Central memory CD8-positive, alpha-beta T cell (primary cell): ENCODE measurements around the gene TOLLIP.

Source experiments
- ATAC-seq: fragments of 150-1000 bp; cut with Tn5 transposase; replicated peaks from 2 replicates; pipeline ENCODE4 v1.10.0; 2022; ENCODE audit warnings: mild to moderate bottlenecking, moderate FRiP score, moderate number of reproducible peaks; ENCODE audit not compliant: poor library complexity, severe bottlenecking; ENCODE audit errors: extremely low read depth
- DNase-seq, 2 donors: peaks; one replicate each; pipeline ENCODE4 v3.0.0; 2021; ENCODE audit warnings: low spot score in 2 of 2
- H3K27ac Mint-ChIP-seq: one replicate; pipeline ENCODE4 v1.8.0; 2022; ENCODE audit warnings: low read depth, mild to moderate bottlenecking, moderate library complexity, mixed read lengths
- H3K27me3 Mint-ChIP-seq: one replicate; pipeline ENCODE4 v1.8.0; 2022; ENCODE audit warnings: mixed read lengths
- H3K36me3 Mint-ChIP-seq: one replicate; pipeline ENCODE4 v1.8.0; 2022; ENCODE audit warnings: mild to moderate bottlenecking, moderate library complexity, mixed read lengths; ENCODE audit not compliant: insufficient read depth
- H3K4me1 Mint-ChIP-seq: one replicate; pipeline ENCODE4 v1.8.0; 2022; ENCODE audit warnings: mixed read lengths
- H3K4me3 Mint-ChIP-seq: one replicate; pipeline ENCODE4 v1.8.0; 2022; ENCODE audit warnings: mild to moderate bottlenecking, moderate library complexity, mixed read lengths
- H3K9me3 Mint-ChIP-seq: one replicate; pipeline ENCODE4 v1.8.0; 2022; ENCODE audit warnings: mixed read lengths

The TOLLIP gene

DNA sequence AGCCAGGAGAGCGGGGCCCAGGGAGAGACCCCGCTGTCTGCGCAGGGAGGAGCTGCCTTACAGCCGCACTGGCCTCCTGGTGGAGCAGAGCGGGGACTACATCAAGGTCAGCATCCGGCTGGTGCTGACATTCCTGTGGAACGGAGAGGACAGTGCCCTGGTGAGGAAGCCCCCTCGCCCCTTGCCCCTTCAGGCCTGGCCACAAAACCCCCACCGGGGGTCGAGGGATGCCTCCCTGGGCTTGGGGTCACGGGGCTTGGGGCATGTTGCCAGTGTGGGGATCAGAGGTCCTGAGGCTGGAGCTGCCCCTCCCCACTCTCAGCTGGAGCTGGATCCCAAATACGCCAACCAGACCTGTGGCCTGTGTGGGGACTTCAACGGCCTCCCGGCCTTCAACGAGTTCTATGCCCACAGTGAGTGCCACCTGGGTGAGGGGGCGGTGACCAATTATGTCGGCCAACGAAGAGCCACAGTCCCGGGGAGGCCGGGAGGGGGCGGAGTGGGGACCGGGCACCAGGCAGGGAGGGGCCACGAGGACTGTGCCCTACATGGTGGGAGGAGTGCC, 82.4 kb downstream of the TOLLIP start:
- peaks cover 2% of the 10 kb centered on the region for H3K36me3 Mint-ChIP-seq
- ATAC-seq (no peak), DNase-seq (no peak)
- no peak overlapping the region for H3K4me3 Mint-ChIP-seq
- no peak overlapping the region for H3K27ac Mint-ChIP-seq
- no peaks in the 10 kb centered on the region for H3K27me3 Mint-ChIP-seq
- H3K4me1 Mint-ChIP-seq: no peaks in the 10 kb centered on the region
- H3K9me3 Mint-ChIP-seq: no peaks in the 10 kb centered on the region

DNA sequence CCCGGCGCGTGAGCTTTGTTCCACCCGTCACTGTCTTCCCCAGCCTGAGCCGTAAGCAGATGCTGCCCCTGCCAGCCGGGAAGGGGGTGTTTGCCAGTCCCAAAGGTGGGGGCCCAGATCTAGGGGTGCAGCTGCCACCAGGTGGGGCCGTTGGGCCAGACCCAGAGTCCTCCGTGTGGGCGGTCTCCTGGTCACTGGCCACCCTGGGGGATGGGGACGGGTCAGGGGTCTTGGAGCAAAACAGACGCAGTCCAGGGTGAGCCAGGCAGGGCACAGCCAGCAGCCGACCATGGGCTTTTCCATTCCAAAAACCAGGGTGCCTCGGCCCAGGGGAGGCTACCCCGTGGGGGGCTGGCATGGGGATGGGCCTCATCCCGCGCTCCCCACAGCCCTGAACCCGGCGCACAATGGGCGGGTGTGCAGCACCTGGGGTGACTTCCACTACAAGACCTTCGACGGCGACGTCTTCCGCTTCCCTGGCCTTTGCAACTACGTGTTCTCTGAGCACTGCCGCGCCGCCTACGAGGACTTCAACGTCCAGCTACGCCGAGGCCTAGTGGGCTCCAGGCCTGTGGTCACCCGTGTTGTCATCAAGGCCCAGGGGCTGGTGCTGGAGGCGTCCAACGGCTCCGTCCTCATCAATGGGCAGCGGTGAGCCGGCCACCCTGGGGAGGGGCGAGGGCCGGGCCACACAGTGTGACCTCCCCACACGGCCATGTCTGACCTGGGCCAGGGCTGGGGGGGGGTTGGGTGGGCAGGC, 83.0 kb downstream of the TOLLIP start:
- Mint-ChIP-seq H3K27ac (no peak overlapping the region), H3K27me3 (peaks cover 4% of the 10 kb centered on the region), H3K4me1 (no peaks in the 10 kb centered on the region), H3K36me3 (peaks cover 2% of the 10 kb centered on the region), H3K9me3 (no peaks in the 10 kb centered on the region), H3K4me3 (no peak overlapping the region)
- DNase-seq (no peak), ATAC-seq (no peak)

DNA sequence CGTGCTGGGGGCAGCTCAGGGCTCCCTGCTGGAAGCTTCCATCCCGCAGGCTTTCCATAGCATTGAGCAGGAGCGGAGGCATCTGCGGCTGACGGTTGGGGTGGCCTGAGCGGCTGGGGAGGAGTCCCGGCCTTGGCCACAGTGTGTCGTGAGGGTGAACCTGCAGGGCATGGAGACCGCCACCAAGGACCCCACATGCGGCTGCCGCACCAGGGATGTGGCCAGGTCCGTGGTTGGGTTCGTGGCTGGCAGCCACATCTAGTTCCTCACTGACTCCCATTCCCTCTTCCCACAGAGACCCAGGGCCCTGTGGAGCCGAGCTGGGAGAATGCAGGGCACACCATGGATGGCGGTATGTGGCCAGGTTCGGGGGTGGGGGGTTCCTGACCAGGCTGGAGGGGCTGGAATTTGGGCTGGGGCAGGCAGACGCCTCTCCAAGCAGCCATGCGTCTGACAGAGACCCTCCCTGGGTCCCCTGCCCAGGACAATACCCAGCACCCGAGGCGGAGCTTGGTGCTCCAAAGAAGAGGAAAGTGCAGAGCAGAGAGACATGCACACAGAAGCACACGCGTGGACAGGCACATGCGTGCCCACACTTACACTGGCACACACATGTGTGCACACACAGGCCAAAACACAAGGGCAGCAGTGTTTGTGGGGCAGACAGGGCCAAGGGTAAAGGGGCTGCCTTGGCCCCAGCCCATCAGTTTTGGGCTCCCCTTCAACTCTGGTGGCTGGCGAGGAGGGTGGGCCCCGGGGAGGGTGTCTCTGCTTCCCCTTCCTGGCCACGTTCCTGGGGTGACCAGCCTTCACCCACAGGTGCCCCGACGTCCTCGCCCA, 83.8 kb downstream of the TOLLIP start:
- no peak for ATAC-seq
- DNase-seq: no peak
- Mint-ChIP-seq H3K4me3 (no peak overlapping the region), H3K27me3 (peaks cover 9% of the 10 kb centered on the region), H3K27ac (no peak overlapping the region), H3K9me3 (no peaks in the 10 kb centered on the region), H3K4me1 (no peaks in the 10 kb centered on the region), H3K36me3 (peaks cover 2% of the 10 kb centered on the region)

GRCh38 chr11:1224491-1225385, 84.7 kb downstream of the TOLLIP start:
- peaks cover 9% of the 10 kb centered on the region for H3K27me3 Mint-ChIP-seq
- no peak for ATAC-seq
- H3K9me3 Mint-ChIP-seq: no peaks in the 10 kb centered on the region
- peaks cover 2% of the 10 kb centered on the region for H3K36me3 Mint-ChIP-seq
- DNase-seq: no peak
- H3K4me1 Mint-ChIP-seq: no peaks in the 10 kb centered on the region
- no peak overlapping the region for H3K4me3 Mint-ChIP-seq
- no peak overlapping the region for H3K27ac Mint-ChIP-seq
